Esophagus (tissue), 2 donors: Measurements from ENCODE around the gene CHD5. TPM values are rescaled to one million over a fixed set of nuclear protein-coding genes. Genes with fewer than 3 reads are reported as not detected.

Source experiments
- H3K27ac ChIP-seq, 2 donors: one replicate each; pipeline ENCODE4 v1.5.1; 2013; ENCODE audit warnings: low read depth in 2 of 2, mild to moderate bottlenecking in 2 of 2, inconsistent platforms in 1 of 2, low read length in 1 of 2, moderate library complexity in 1 of 2
- H3K27me3 ChIP-seq, 2 donors: one replicate each; pipeline ENCODE4 v1.6.1; 2013; ENCODE audit warnings: low read length in 2 of 2, control low read depth in 1 of 2, mild to moderate bottlenecking in 1 of 2; ENCODE audit not compliant: insufficient read depth in 2 of 2, control insufficient read depth in 1 of 2
- H3K36me3 ChIP-seq, 2 donors: one replicate each; pipeline ENCODE4 v1.6.1; 2013; ENCODE audit warnings: low read length in 1 of 2; ENCODE audit not compliant: control insufficient read depth in 2 of 2, insufficient read depth in 2 of 2
- H3K4me1 ChIP-seq, 2 donors: one replicate each; pipeline ENCODE4 v1.6.1; 2013; ENCODE audit warnings: low read length in 1 of 2; ENCODE audit not compliant: control insufficient read depth in 2 of 2, insufficient read depth in 2 of 2
- H3K4me3 ChIP-seq, 2 donors: one replicate each; pipeline ENCODE4 v1.5.1; 2013; ENCODE audit warnings: low read length in 2 of 2, mild to moderate bottlenecking in 2 of 2, low read depth in 1 of 2, moderate library complexity in 1 of 2
- H3K9me3 ChIP-seq, 2 donors: one replicate each; pipeline ENCODE4 v1.6.1; 2013; ENCODE audit warnings: mild to moderate bottlenecking in 2 of 2, low read depth in 1 of 2, low read length in 1 of 2, moderate library complexity in 1 of 2; ENCODE audit not compliant: control insufficient read depth in 2 of 2, insufficient read depth in 1 of 2
- WGBS, 2 donors: extraction: QIAGEN DNeasy Blood & Tissue Kit; methylation state at CpG; one replicate each; pipeline ENCODE4 v1.1.7; 2013; 5-methylcytosine and 5-hydroxymethylcytosine counted together
- polyA plus RNA-seq, 2 donors: library from polyadenylated mRNA; stranded (reverse); fragments of 200-250 nt; gene quantifications; one replicate each; pipeline ENCODE4 v1.2.3, GENCODE V29; 2013
- donor health status: healthy with polysubstance abuse.
- donor health status: Bipolar disorder and iron deficiency.

CHD5 gene
- polyA plus RNA-seq, 2 donors, result 0.16 to 0.26 TPM

- no peak overlapping the region for H3K27ac ChIP-seq
- H3K4me1 ChIP-seq, result no peaks in the 10 kb centered on the region
- no peaks in the 10 kb centered on the region for H3K27me3 ChIP-seq
- no peaks in the 10 kb centered on the region for H3K36me3 ChIP-seq
- H3K9me3 ChIP-seq, result peaks cover 0 to 4% of the 10 kb centered on the region in 2 donors
- peak overlapping the region in 1 of 2 donors; percentile 2 for H3K4me3 ChIP-seq
- WGBS, 2 donors, result 69 to 72% methylated on average over 34 of the region's 34 CpGs
Measured at GRCh38 chr1:6167391-6168303, 12.5 kb downstream of the CHD5 start.

GRCh38 chr1:6166655-6167390 is 13.3 kb downstream of the CHD5 start:
- Histone ChIP-seq H3K27ac (no peak overlapping the region), H3K36me3 (no peaks in the 10 kb centered on the region), H3K27me3 (no peaks in the 10 kb centered on the region), H3K9me3 (peaks cover 0 to 4% of the 10 kb centered on the region in 2 donors), H3K4me3 (no peak overlapping the region), H3K4me1 (no peaks in the 10 kb centered on the region)
- 74% methylated on average over 19 of the region's 19 CpGs for WGBS, 2 donors

- Histone ChIP-seq H3K27me3 (no peaks in the 10 kb centered on the region), H3K4me1 (no peaks in the 10 kb centered on the region), H3K4me3 (no peak overlapping the region), H3K27ac (no peak overlapping the region), H3K9me3 (peaks cover 0 to 4% of the 10 kb centered on the region in 2 donors), H3K36me3 (no peaks in the 10 kb centered on the region)
- WGBS, 2 donors, result 54 to 55% methylated on average over 8 to 10 of the region's 10 CpGs
Measured at GRCh38 chr1:6166221-6166620, 13.9 kb downstream of the CHD5 start.

GRCh38 chr1:6165441-6165985 is 14.6 kb downstream of the CHD5 start:
- no peak overlapping the region for H3K4me3 ChIP-seq
- H3K36me3 ChIP-seq, result no peaks in the 10 kb centered on the region
- no peak overlapping the region for H3K27ac ChIP-seq
- H3K4me1 ChIP-seq, result no peaks in the 10 kb centered on the region
- peaks cover 0 to 2% of the 10 kb centered on the region in 2 donors for H3K9me3 ChIP-seq
- no peaks in the 10 kb centered on the region for H3K27me3 ChIP-seq
- 69 to 72% methylated on average over 12 of the region's 12 CpGs for WGBS, 2 donors

GRCh38 chr1:6165027-6165426 is 15.1 kb downstream of the CHD5 start:
- WGBS, 2 donors, result 71 to 77% methylated on average over 7 of the region's 7 CpGs
- H3K27me3 ChIP-seq, result no peaks in the 10 kb centered on the region

GRCh38 chr1:6163973-6164617 is 16.0 kb downstream of the CHD5 start:
- WGBS, 2 donors, result 69% methylated on average over 19 of the region's 19 CpGs
- H3K9me3 ChIP-seq, result peaks cover 0 to 2% of the 10 kb centered on the region in 2 donors
- H3K27me3 ChIP-seq, result no peaks in the 10 kb centered on the region
- no peaks in the 10 kb centered on the region for H3K36me3 ChIP-seq
- H3K4me3 ChIP-seq, result no peak overlapping the region
- no peak overlapping the region for H3K27ac ChIP-seq
- no peaks in the 10 kb centered on the region for H3K4me1 ChIP-seq

More at GRCh38 chr1:6165027-6165426, 15.1 kb downstream of the CHD5 start:
- no peaks in the 10 kb centered on the region for H3K4me1 ChIP-seq
- no peak overlapping the region for H3K27ac ChIP-seq
- no peaks in the 10 kb centered on the region for H3K36me3 ChIP-seq
- H3K4me3 ChIP-seq, result no peak overlapping the region
- H3K9me3 ChIP-seq, result no peaks in the 10 kb centered on the region

GRCh38 chr1:6163191-6163972 is 16.7 kb downstream of the CHD5 start:
- WGBS, 2 donors, result 77 to 81% methylated on average over 15 of the region's 15 CpGs
- no peaks in the 10 kb centered on the region for H3K27me3 ChIP-seq
- H3K4me1 ChIP-seq, result no peaks in the 10 kb centered on the region

GRCh38 chr1:6162773-6163172 is 17.3 kb downstream of the CHD5 start:
- Histone ChIP-seq H3K4me1 (peaks cover 0 to 3% of the 10 kb centered on the region in 2 donors), H3K27ac (no peak overlapping the region), H3K9me3 (peaks cover 0 to 2% of the 10 kb centered on the region in 2 donors), H3K27me3 (no peaks in the 10 kb centered on the region), H3K36me3 (no peaks in the 10 kb centered on the region), H3K4me3 (no peak overlapping the region)
- 57 to 60% methylated on average over 13 of the region's 13 CpGs for WGBS, 2 donors

More at GRCh38 chr1:6163191-6163972, 16.7 kb downstream of the CHD5 start:
- Histone ChIP-seq H3K27ac (no peak overlapping the region), H3K36me3 (no peaks in the 10 kb centered on the region), H3K4me3 (no peak overlapping the region), H3K9me3 (peaks cover 0 to 2% of the 10 kb centered on the region in 2 donors)
